Neural progenitor cell (in vitro differentiated cells): Measurements from ENCODE around the gene KY. TPM values are rescaled to one million over a fixed set of nuclear protein-coding genes. Genes with fewer than 3 reads are reported as not detected.

Experiments used
- DNase-seq: peaks from one replicate; pipeline ENCODE4 v3.0.0-alpha.2; 2016; ENCODE audit warnings: low spot score
- H2AFZ ChIP-seq: fragments of 200-600 bp; sonication (generic); replicated peaks from 2 replicates; pipeline ENCODE4 v1.6.1; 2016; ENCODE audit warnings: antibody characterized with exemption
- H3F3A ChIP-seq: fragments of 200-600 bp; sonication (generic); 2 replicates; pipeline ENCODE4 v1.6.1; 2016; ENCODE audit warnings: antibody characterized with exemption, low read depth
- H3K27ac ChIP-seq: fragments of 200-600 bp; sonication (generic); 2 replicates; pipeline ENCODE4 v1.5.1; 2016; ENCODE audit warnings: mild to moderate bottlenecking
- H3K27me3 ChIP-seq: fragments of 200-600 bp; sonication (generic); 2 replicates; pipeline ENCODE4 v1.6.1; 2016; ENCODE audit warnings: mild to moderate bottlenecking, moderate library complexity
- H3K36me3 ChIP-seq: fragments of 200-600 bp; sonication (generic); 2 replicates; pipeline ENCODE4 v1.5.1; 2016
- H3K4me1 ChIP-seq: fragments of 200-600 bp; sonication (generic); 2 replicates; pipeline ENCODE4 v1.6.1; 2016; ENCODE audit warnings: mixed run types
- H3K4me2 ChIP-seq: fragments of 200-600 bp; sonication (generic); 2 replicates; pipeline ENCODE4 v1.6.1; 2016
- H3K4me3 ChIP-seq: fragments of 200-600 bp; sonication (generic); 2 replicates; pipeline ENCODE4 v1.5.1; 2016
- H3K79me2 ChIP-seq: fragments of 200-600 bp; sonication (generic); 2 replicates; pipeline ENCODE4 v1.6.1; 2016; ENCODE audit warnings: low read depth
- H3K9ac ChIP-seq: fragments of 200-600 bp; sonication (generic); 2 replicates; pipeline ENCODE4 v1.6.1; 2016
- H3K9me3 ChIP-seq: fragments of 200-600 bp; sonication (generic); 2 replicates; pipeline ENCODE4 v1.5.1; 2016; ENCODE audit warnings: low read depth
- H4K20me1 ChIP-seq: fragments of 200-600 bp; sonication (generic); 2 replicates; pipeline ENCODE4 v1.6.1; 2016; ENCODE audit warnings: low read depth
- H3K27ac Mint-ChIP-seq: 3 replicates; pipeline ENCODE4 v1.8.0; 2021; ENCODE audit warnings: mixed read lengths
- H3K27me3 Mint-ChIP-seq: 2 replicates; pipeline ENCODE4 v1.8.0; 2022; ENCODE audit warnings: low read depth, mild to moderate bottlenecking, inconsistent platforms, moderate library complexity, mixed read lengths; ENCODE audit not compliant: insufficient read depth
- H3K36me3 Mint-ChIP-seq: 3 replicates; pipeline ENCODE4 v1.8.0; 2021; ENCODE audit warnings: mixed read lengths
- H3K4me1 Mint-ChIP-seq: 3 replicates; pipeline ENCODE4 v1.8.0; 2021; ENCODE audit warnings: mixed read lengths
- H3K4me3 Mint-ChIP-seq: 3 replicates; pipeline ENCODE4 v1.8.0; 2021; ENCODE audit warnings: mild to moderate bottlenecking, moderate library complexity, mixed read lengths
- H3K9me3 Mint-ChIP-seq: 3 replicates; pipeline ENCODE4 v1.8.0; 2020; ENCODE audit warnings: mixed read lengths
- CTCF ChIP-seq: fragments of 200-600 bp; sonication (generic); IDR thresholded peaks from 2 replicates; pipeline ENCODE4 v1.5.1; 2017; ENCODE audit warnings: antibody characterized with exemption, mild to moderate bottlenecking
- EZH2 ChIP-seq: fragments of 200-600 bp; sonication (generic); IDR thresholded peaks from 2 replicates; pipeline ENCODE4 v1.6.1; 2017; ENCODE audit warnings: antibody characterized with exemption, mild to moderate bottlenecking, moderate library complexity
- EZH2phosphoT487 ChIP-seq: fragments of 200-600 bp; sonication (generic); IDR thresholded peaks from 2 replicates; pipeline ENCODE4 v1.6.1; 2017; ENCODE audit warnings: antibody characterized with exemption
- total RNA-seq: library from RNA; depleted of rRNA; stranded (reverse); fragments of >200 nt; gene quantifications from 2 replicates; pipeline ENCODE4 v1.2.3, GENCODE V29; 2015; ENCODE audit warnings: low replicate concordance

KY gene
- total RNA-seq, 1 donor from 2014 or later, result not detected

- peaks cover 3% of the 10 kb centered on the region for H3K27me3 Mint-ChIP-seq
- H3K27ac ChIP-seq, result no peak overlapping the region
- H3K4me3 Mint-ChIP-seq, result no peak overlapping the region
These were observed 31.5 kb upstream of the KY start for GRCh38 chr3:134682196-134682880.

GRCh38 chr3:134681522-134681900 lies 30.7 kb upstream of the KY start:
- no peak overlapping the region for H3K4me2 ChIP-seq
- TF ChIP-seq EZH2 (no peak), EZH2phosphoT487 (no peak), CTCF (no peak)
- H3K79me2 ChIP-seq, result no peaks in the 10 kb centered on the region
- H3F3A ChIP-seq, result no peaks in the 10 kb centered on the region
- no peak overlapping the region for H3K4me3 ChIP-seq
- H2AFZ ChIP-seq, result no peak overlapping the region
- Mint-ChIP-seq H3K4me3 (no peak overlapping the region), H3K27ac (no peak overlapping the region), H3K27me3 (peaks cover 3% of the 10 kb centered on the region), H3K4me1 (peaks cover 5% of the 10 kb centered on the region), H3K9me3 (no peaks in the 10 kb centered on the region), H3K36me3 (no peaks in the 10 kb centered on the region)
- peaks cover 8% of the 10 kb centered on the region for H3K4me1 ChIP-seq
- no peaks in the 10 kb centered on the region for H4K20me1 ChIP-seq
- H3K9ac ChIP-seq, result no peak overlapping the region
- H3K36me3 ChIP-seq, result no peaks in the 10 kb centered on the region
- no peak overlapping the region for H3K27ac ChIP-seq
- no peaks in the 10 kb centered on the region for H3K9me3 ChIP-seq
- no peak for DNase-seq
- H3K27me3 ChIP-seq, result no peaks in the 10 kb centered on the region

More at GRCh38 chr3:134682196-134682880, 31.5 kb upstream of the KY start:
- TF ChIP-seq EZH2 (no peak), EZH2phosphoT487 (no peak), CTCF (no peak)
- Histone ChIP-seq H3K36me3 (no peaks in the 10 kb centered on the region), H3K4me1 (peaks cover 8% of the 10 kb centered on the region), H3F3A (no peaks in the 10 kb centered on the region), H3K9ac (no peak overlapping the region), H3K27me3 (no peaks in the 10 kb centered on the region), H3K4me3 (no peak overlapping the region), H3K9me3 (no peaks in the 10 kb centered on the region), H4K20me1 (no peaks in the 10 kb centered on the region), H2AFZ (no peak overlapping the region), H3K79me2 (no peaks in the 10 kb centered on the region), H3K4me2 (no peak overlapping the region)
- no peak for DNase-seq
- H3K4me1 Mint-ChIP-seq, result peaks cover 5% of the 10 kb centered on the region
- no peaks in the 10 kb centered on the region for H3K9me3 Mint-ChIP-seq
- no peaks in the 10 kb centered on the region for H3K36me3 Mint-ChIP-seq
- no peak overlapping the region for H3K27ac Mint-ChIP-seq

- no peak overlapping the region for H2AFZ ChIP-seq
- H4K20me1 ChIP-seq, result no peaks in the 10 kb centered on the region
- H3K4me1 Mint-ChIP-seq, result peaks cover 5% of the 10 kb centered on the region
- peaks cover 6% of the 10 kb centered on the region for H3K27me3 Mint-ChIP-seq
- no peaks in the 10 kb centered on the region for H3K9me3 ChIP-seq
- H3K9ac ChIP-seq, result no peak overlapping the region
- TF ChIP-seq CTCF (no peak), EZH2phosphoT487 (no peak), EZH2 (no peak)
- no peaks in the 10 kb centered on the region for H3K27me3 ChIP-seq
- H3K9me3 Mint-ChIP-seq, result peaks cover 4% of the 10 kb centered on the region
- peak overlapping the region; percentile 42 for H3K4me2 ChIP-seq
- no peak overlapping the region for H3K27ac Mint-ChIP-seq
- no peak overlapping the region for H3K4me3 Mint-ChIP-seq
- no peaks in the 10 kb centered on the region for H3K79me2 ChIP-seq
- no peak overlapping the region for H3K27ac ChIP-seq
- no peaks in the 10 kb centered on the region for H3K36me3 ChIP-seq
- peaks cover 8% of the 10 kb centered on the region for H3K4me1 ChIP-seq
- H3K36me3 Mint-ChIP-seq, result no peaks in the 10 kb centered on the region
- no peaks in the 10 kb centered on the region for H3F3A ChIP-seq
- DNase-seq, result no peak
- H3K4me3 ChIP-seq, result no peak overlapping the region
These were observed 30.1 kb upstream of the KY start for GRCh38 chr3:134680796-134681521.
